Skeletal muscle tissue (tissue), 4 donors: ENCODE measurements around the gene PGR. TPM values are rescaled to one million over a fixed set of nuclear protein-coding genes. Genes with fewer than 3 reads are reported as not detected.

ENCODE experiments used
- H3K27ac ChIP-seq: one replicate; pipeline ENCODE4 v1.7.0; 2013; ENCODE audit warnings: mild to moderate bottlenecking, low read depth, low read length, inconsistent platforms
- H3K27me3 ChIP-seq, 3 donors: one replicate each; pipeline ENCODE4 v1.7.0; 2013; ENCODE audit warnings: low read length in 3 of 3; ENCODE audit not compliant: control insufficient read depth in 3 of 3, insufficient read depth in 3 of 3
- H3K36me3 ChIP-seq, 3 donors: one replicate each; pipeline ENCODE4 v1.7.0; 2013; ENCODE audit warnings: low read length in 3 of 3; ENCODE audit not compliant: control insufficient read depth in 3 of 3, insufficient read depth in 3 of 3
- H3K4me1 ChIP-seq, 3 donors: one replicate each; pipeline ENCODE4 v1.7.0; 2013; ENCODE audit warnings: low read length in 3 of 3, mild to moderate bottlenecking in 3 of 3; ENCODE audit not compliant: control insufficient read depth in 3 of 3, insufficient read depth in 3 of 3
- H3K4me3 ChIP-seq, 3 donors: one replicate each; pipeline ENCODE4 v1.7.0; 2013; ENCODE audit warnings: low read length in 3 of 3
- H3K9ac ChIP-seq, 3 donors: one replicate each; pipeline ENCODE4 v1.7.0; 2013; ENCODE audit warnings: low read length in 3 of 3, mild to moderate bottlenecking in 3 of 3, moderate library complexity in 2 of 3, low read depth in 1 of 3
- H3K9me3 ChIP-seq, 3 donors: one replicate each; pipeline ENCODE4 v1.7.0; 2013; ENCODE audit warnings: low read length in 3 of 3; ENCODE audit not compliant: control insufficient read depth in 3 of 3
- total RNA-seq: library from RNA; depleted of rRNA; stranded (reverse); fragments of >200 nt; gene quantifications from one replicate; pipeline ENCODE4 v1.2.3, GENCODE V29; 2014
- donor health status: Osteomylitis.

Gene PGR
- total RNA-seq, 1 donor from 2014 or later: not detected

- H3K36me3 ChIP-seq: no peaks in the 10 kb centered on the region
- H3K4me3 ChIP-seq: no peak overlapping the region
- no peak overlapping the region for H3K27ac ChIP-seq
- no peaks in the 10 kb centered on the region for H3K4me1 ChIP-seq
- no peak overlapping the region for H3K9ac ChIP-seq
- H3K9me3 ChIP-seq: peaks cover 0 to 4% (median 0%) of the 10 kb centered on the region in 3 donors
- H3K27me3 ChIP-seq: no peaks in the 10 kb centered on the region
Measured at GRCh38 chr11:101083335-101083734, 46.3 kb downstream of the PGR start.

DNA sequence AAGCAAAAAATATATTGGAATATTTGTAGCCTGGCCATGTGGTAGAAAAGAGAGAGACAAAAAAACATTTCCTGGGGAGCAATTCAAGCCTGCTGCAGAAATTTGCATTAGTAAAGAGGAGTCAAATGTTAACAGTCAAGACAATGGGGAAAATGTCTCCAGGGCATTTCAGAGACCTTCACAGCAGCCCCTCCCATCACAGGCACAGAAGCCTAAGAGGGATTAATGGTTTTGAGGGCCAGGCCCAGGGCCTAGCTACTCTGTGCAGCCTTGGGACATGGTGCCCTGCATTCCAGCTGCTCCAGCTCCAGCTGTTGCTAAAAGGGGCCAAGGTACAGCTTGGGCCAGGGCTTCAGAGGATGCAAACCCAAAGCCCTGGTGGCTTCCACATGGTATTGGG is 46.8 kb downstream of the PGR start:
- H3K9me3 ChIP-seq: peaks cover 0 to 4% (median 0%) of the 10 kb centered on the region in 3 donors
- no peaks in the 10 kb centered on the region for H3K27me3 ChIP-seq
- H3K9ac ChIP-seq: no peak overlapping the region
- H3K36me3 ChIP-seq: no peaks in the 10 kb centered on the region
- H3K4me1 ChIP-seq: no peaks in the 10 kb centered on the region
- no peak overlapping the region for H3K27ac ChIP-seq
- no peak overlapping the region for H3K4me3 ChIP-seq

DNA sequence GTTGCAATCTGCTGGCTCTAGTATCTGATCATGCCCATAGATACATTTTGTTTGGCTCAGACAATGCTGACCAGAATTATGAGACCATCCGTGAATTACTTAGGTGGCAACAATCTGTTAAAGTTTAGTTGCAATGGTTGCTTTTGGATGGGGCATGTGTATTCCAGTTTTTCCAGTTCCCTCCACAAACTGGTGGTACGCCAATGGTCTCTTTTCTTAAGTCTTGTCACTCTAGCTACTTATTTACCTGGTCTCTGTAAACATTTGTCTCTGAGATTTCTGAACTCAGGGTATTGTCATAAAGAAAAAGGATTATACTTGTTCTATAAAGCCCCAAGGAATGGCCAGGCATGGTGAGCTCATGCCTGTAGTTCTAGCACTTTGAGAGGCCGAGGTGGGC is 65.9 kb downstream of the PGR start:
- H3K4me1 ChIP-seq: no peaks in the 10 kb centered on the region
- no peak overlapping the region for H3K4me3 ChIP-seq
- no peaks in the 10 kb centered on the region for H3K9me3 ChIP-seq
- no peaks in the 10 kb centered on the region for H3K36me3 ChIP-seq
- H3K27me3 ChIP-seq: no peaks in the 10 kb centered on the region
- H3K9ac ChIP-seq: no peak overlapping the region
- H3K27ac ChIP-seq: no peak overlapping the region

DNA sequence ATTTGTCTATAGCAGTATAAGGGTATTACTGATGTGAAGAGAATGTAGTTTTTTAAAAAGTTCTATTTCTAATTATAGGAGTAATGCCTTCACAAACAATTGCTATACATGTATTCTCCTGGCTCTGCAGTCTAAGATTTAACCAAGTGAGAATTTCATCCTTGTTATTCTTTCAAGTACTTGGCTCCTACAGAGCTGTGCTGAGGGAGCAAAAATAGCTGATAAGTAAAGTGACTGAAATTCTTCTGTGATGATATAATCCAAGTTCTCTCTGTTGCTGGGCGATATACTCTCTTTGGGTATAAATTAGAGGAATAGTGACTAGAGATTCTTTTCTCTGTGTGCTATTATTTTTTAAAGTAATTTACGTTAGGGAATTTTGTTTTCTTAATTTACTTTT is 68.0 kb downstream of the PGR start:
- H3K27ac ChIP-seq: no peak overlapping the region
- no peak overlapping the region for H3K4me3 ChIP-seq
- no peaks in the 10 kb centered on the region for H3K27me3 ChIP-seq
- H3K9me3 ChIP-seq: no peaks in the 10 kb centered on the region
- no peaks in the 10 kb centered on the region for H3K4me1 ChIP-seq
- no peaks in the 10 kb centered on the region for H3K36me3 ChIP-seq
- no peak overlapping the region for H3K9ac ChIP-seq

DNA sequence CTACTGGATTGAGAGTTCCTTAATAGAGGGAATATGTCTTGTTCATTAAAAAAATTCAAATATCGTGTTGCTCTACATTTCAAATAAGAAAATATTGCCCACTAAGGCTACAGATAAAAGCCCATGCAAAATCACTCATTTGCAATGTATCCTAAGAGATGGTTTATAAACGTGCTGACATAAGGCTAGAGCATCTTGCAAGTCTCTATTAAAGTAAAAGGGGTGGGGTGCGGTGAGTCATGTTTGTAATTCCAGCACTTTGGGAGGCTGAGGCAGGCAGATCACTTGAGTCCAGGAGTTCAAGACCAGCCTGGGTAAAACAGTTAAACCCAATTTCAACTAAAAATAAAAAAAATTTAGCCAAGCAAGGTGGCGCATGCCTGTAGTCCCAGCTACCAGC is 70.3 kb downstream of the PGR start:
- no peaks in the 10 kb centered on the region for H3K9me3 ChIP-seq
- H3K4me3 ChIP-seq: no peak overlapping the region

DNA sequence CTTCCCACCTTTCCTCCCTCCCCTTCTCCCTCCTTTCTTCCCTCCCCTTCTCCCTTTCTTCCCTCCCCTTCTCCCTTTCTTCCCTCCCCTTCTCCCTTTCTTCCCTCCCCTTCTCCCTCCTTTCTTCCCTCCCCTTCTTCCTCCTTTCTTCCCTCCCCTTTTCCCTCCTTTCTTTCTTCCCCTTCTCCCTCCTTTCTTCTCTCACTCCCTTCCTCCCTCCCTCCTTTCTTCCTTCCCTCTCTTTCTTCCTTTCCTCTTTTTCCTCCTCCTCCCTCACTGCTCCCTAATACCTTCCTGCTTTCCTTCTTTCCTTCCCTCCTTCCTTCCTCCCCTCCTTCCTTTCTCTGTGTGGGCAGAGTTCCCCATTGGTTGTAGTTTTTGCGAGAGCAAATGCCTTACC is 76.1 kb downstream of the PGR start:
- Histone ChIP-seq H3K27ac (no peak overlapping the region), H3K4me3 (no peak overlapping the region), H3K36me3 (no peaks in the 10 kb centered on the region), H3K4me1 (no peaks in the 10 kb centered on the region), H3K9me3 (no peaks in the 10 kb centered on the region), H3K9ac (no peak overlapping the region), H3K27me3 (no peaks in the 10 kb centered on the region)

More for the DNA sequence above, 70.3 kb downstream of the PGR start:
- no peak overlapping the region for H3K27ac ChIP-seq
- no peaks in the 10 kb centered on the region for H3K27me3 ChIP-seq
- no peak overlapping the region for H3K9ac ChIP-seq
- no peaks in the 10 kb centered on the region for H3K4me1 ChIP-seq
- no peaks in the 10 kb centered on the region for H3K36me3 ChIP-seq

DNA sequence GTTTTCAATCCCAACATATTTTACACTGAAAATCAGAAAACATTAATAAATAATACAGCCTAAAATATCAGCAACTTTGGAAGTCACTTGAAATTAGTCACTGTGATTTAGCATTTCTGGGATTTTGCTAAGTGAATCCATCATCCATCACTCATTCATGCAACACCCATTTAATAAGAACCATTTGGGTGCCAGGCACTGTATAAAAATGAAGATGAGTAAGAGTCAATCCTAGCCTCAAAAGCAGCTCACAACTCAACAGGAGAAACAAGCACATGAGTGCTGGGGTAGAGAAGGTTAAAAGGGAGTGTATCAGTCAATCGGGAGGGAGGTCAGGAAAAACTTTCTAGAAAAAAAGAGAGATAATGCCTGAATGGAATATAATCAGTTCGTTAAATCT is 77.9 kb downstream of the PGR start:
- no peak overlapping the region for H3K27ac ChIP-seq
- no peaks in the 10 kb centered on the region for H3K9me3 ChIP-seq
- no peaks in the 10 kb centered on the region for H3K27me3 ChIP-seq
- no peaks in the 10 kb centered on the region for H3K4me1 ChIP-seq
- no peak overlapping the region for H3K9ac ChIP-seq
- H3K4me3 ChIP-seq: no peak overlapping the region
- no peaks in the 10 kb centered on the region for H3K36me3 ChIP-seq

DNA sequence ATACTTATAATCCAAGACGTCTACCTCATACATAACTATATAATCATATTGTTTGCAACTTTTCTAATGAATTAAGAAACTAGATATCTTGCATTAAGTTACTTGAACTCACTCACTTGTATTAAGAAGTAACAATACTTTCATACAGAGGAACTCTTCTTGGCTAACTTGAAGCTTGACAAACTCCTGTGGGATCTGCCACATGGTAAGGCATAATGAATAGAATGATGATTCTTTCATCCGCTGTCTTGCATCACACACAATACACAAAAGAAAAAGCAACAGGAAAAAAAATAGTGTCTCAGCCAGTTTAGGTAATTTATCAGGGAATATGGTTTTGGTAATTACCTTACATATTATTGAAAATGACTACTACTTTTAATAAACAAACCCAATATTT is 79.8 kb downstream of the PGR start:
- Histone ChIP-seq H3K9me3 (no peaks in the 10 kb centered on the region), H3K4me3 (no peak overlapping the region), H3K27ac (no peak overlapping the region), H3K4me1 (no peaks in the 10 kb centered on the region), H3K27me3 (no peaks in the 10 kb centered on the region), H3K9ac (no peak overlapping the region), H3K36me3 (no peaks in the 10 kb centered on the region)

DNA sequence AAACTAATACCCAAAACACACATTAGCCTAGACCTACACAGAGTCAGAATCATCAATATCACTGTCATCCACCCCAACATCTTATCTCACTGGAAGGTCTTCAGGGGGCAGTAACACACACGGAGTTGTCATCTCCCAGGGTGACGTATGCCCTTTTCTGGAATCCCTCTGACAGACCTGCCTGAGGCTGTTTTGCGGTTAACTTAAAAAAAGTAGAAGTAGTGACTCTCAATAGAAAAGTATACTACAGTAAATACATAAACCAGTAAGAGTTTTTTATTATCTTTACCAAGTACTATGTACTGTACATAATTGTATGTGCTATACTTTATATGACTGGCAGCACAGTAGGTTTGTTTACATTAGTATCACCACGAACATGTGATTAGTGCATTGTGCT is 80.5 kb downstream of the PGR start:
- Histone ChIP-seq H3K36me3 (no peaks in the 10 kb centered on the region), H3K27ac (no peak overlapping the region), H3K4me3 (no peak overlapping the region), H3K27me3 (no peaks in the 10 kb centered on the region), H3K9ac (no peak overlapping the region), H3K9me3 (no peaks in the 10 kb centered on the region), H3K4me1 (no peaks in the 10 kb centered on the region)

GRCh38 chr11:101048479-101048878 is 81.1 kb downstream of the PGR start:
- H3K9me3 ChIP-seq: no peaks in the 10 kb centered on the region
- H3K36me3 ChIP-seq: no peaks in the 10 kb centered on the region
- H3K9ac ChIP-seq: no peak overlapping the region
- H3K4me3 ChIP-seq: no peak overlapping the region
- H3K27ac ChIP-seq: no peak overlapping the region
- H3K27me3 ChIP-seq: no peaks in the 10 kb centered on the region
- H3K4me1 ChIP-seq: no peaks in the 10 kb centered on the region

DNA sequence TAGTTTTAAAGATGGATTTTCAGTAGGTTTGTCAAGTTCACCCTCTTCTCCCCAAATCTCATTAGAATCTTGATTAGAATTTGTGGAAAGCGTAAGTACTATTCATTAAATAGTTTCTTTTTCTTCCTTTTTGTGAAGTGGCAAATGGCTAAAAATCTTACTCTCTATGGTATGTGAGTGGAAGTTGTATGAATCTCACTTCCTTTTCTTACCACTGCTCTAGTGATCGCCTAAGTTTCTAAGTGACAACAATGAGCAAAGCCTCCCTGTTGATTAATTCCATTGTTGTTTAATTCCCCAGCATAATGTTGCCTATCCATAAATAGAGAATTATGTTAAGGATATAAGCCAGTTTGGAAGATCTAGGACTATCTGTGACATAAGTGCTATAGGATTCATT is 82.7 kb downstream of the PGR start:
- Histone ChIP-seq H3K4me1 (no peaks in the 10 kb centered on the region), H3K9ac (no peak overlapping the region)

More for the DNA sequence above, 82.7 kb downstream of the PGR start:
- no peak overlapping the region for H3K27ac ChIP-seq
- no peaks in the 10 kb centered on the region for H3K36me3 ChIP-seq
- no peak overlapping the region for H3K4me3 ChIP-seq
- H3K9me3 ChIP-seq: no peaks in the 10 kb centered on the region
- H3K27me3 ChIP-seq: no peaks in the 10 kb centered on the region
